Omental fat pad (tissue), 4 donors: ENCODE results near the gene CC2D2A. TPM values are rescaled to one million over a fixed set of nuclear protein-coding genes. Genes with fewer than 3 reads are reported as not detected.

Source experiments
- ATAC-seq: fragments of 150-250 bp; one replicate; pipeline ENCODE4 v1.9.1; 2016; ENCODE audit warnings: mild to moderate bottlenecking, moderate library complexity; ENCODE audit not compliant: low FRiP score
- DNase-seq: peaks from one replicate; pipeline ENCODE4 v3.0.0-alpha.2; 2019; ENCODE audit warnings: low spot score
- total RNA-seq, 4 donors: library from RNA; depleted of rRNA; stranded (reverse); fragments of >200 nt; gene quantifications; one replicate each; pipeline ENCODE4 v1.1.0, GENCODE V29; 2016
- TF ChIP-seq, protein P1 (sequence below), 3 donors: fragments of 450-650 bp; IDR thresholded peaks; one replicate each; pipeline ENCODE4 v1.5.1; 2016 to 2017; ENCODE audit warnings: antibody characterized with exemption in 3 of 3, mild to moderate bottlenecking in 3 of 3, moderate library complexity in 2 of 3

The CC2D2A gene
- total RNA-seq, 4 donors from 2014 or later, result 9.6 to 25.2 (median 11.9) TPM

DNA sequence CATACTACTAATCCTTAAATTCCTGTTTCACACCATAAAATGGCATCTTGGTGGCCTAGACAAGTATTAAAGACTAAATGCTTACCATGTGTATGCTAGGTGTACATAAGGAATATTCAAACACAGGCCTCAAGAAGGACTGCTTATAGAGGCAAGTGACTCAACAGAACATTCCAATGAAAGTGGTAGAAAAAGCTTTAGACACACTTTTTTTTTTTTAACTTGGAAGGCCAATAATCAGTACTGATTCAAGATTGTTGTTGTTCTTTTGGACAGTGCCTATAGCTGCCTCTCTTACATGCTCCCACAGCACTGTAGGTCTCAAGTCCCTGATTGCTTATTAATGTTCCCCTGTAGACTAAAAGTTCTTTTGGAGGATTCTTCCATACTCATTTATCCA, 107.8 kb downstream of the CC2D2A start:
- TF ChIP-seq, protein P1, sequence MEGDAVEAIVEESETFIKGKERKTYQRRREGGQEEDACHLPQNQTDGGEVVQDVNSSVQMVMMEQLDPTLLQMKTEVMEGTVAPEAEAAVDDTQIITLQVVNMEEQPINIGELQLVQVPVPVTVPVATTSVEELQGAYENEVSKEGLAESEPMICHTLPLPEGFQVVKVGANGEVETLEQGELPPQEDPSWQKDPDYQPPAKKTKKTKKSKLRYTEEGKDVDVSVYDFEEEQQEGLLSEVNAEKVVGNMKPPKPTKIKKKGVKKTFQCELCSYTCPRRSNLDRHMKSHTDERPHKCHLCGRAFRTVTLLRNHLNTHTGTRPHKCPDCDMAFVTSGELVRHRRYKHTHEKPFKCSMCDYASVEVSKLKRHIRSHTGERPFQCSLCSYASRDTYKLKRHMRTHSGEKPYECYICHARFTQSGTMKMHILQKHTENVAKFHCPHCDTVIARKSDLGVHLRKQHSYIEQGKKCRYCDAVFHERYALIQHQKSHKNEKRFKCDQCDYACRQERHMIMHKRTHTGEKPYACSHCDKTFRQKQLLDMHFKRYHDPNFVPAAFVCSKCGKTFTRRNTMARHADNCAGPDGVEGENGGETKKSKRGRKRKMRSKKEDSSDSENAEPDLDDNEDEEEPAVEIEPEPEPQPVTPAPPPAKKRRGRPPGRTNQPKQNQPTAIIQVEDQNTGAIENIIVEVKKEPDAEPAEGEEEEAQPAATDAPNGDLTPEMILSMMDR (IDR thresholded peaks at IDR 0.05), result no peak
- no peak for ATAC-seq
- no peak for DNase-seq

DNA sequence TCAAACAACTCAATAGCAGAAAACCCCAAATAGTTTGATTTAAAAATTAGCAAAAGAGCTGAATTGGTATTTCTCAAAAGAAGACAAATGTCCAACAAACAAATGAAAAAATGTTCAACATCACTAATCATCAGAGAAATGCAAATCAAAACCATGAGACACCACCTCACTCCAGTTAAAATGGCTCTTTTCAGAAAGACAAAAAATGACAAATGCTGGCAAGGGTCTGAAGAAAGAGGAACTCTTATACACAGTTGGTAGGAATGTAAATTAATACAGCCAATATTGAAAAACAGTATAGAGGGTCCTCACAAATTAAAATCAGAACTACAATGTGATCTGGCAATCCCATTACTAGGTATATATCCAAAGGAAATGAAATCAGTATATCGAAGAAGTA, 115.1 kb downstream of the CC2D2A start:
- ATAC-seq (no peak), DNase-seq (no peak)
- TF ChIP-seq, protein P1 (IDR thresholded peaks at IDR 0.05), result no peak

DNA sequence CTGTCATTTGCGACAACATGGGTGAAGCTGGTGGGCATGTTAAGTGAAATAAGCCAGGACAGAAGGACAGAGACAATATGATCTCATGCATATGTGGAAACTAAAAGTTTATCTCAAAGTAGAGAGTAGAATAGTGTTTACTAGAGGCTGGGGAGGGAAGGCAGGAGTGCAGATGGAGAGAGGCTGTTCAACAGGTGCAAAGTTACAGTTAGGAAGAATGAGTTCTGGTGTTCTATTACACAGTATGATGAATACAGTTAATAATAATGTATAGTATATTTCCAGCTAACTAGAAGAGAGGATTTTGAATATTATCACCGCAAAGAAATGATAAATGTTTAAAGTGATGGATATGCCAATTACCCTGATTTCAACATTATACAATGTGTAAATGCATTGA, 115.6 kb downstream of the CC2D2A start:
- DNase-seq (no peak), ATAC-seq (no peak)
- TF ChIP-seq, protein P1 (IDR thresholded peaks at IDR 0.05), result no peak

DNA sequence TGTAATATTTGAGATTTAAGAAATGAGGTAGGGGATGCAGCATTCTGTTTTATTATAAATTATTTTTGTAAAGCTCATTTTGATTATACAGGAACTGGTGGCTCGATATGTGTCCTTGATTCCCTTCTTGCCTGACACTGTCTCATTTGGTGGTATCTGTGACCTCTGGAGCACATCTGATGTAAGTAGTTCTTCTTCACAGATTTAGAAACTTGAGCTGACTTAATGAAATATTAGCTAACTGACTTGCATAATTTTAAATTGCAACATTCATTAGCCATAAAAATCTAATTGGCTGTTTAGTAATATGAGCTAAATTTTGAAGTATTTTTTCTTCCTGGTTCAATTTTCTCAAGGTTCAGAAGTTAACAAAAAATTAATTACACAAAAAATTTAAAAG, 116.4 kb downstream of the CC2D2A start:
- DNase-seq, result no peak
- peak; percentile 52 for ATAC-seq
- TF ChIP-seq, protein P1 (IDR thresholded peaks at IDR 0.05), result no peak

DNA sequence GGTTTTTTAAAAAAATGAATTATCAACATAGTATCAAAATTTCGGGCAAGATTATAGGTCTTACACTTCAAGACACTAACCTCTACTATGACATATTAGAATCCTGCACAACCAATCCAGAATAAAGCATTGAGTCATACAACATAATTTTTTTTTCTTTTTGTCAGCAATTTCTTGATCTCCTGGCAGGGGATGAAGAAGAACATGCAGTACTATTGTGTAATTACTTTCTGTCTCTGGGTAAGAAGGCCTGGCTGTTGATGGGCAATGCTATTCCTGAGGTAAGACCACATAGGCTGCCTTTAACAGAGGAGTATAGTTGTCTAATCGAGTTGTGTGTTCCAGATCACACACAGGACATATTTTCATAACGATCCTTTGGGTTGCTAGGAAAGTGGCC, 118.0 kb downstream of the CC2D2A start:
- DNase-seq (no peak), ATAC-seq (peak; percentile 79)
- TF ChIP-seq, protein P1 (IDR thresholded peaks at IDR 0.05), result no peak

DNA sequence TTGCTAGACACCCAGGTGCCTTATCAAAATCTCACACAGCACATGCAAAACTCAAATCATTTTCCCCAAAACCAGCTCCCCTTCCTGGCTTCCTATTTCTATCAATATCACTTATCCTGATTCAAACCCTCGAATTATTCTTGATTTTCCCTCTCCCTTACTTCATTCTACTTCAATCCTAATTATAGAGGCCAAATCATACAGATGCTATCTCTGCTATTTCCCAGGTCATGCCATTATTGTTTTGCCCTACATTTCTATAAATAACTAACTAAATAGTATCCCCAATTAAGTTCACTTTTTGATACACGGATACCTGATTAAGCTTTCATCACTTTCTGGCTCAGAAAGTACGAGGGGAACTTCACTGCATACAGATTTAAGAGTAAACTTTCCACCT, 123.1 kb downstream of the CC2D2A start:
- DNase-seq (no peak), ATAC-seq (no peak)
- TF ChIP-seq, protein P1 (IDR thresholded peaks at IDR 0.05), result no peak

DNA sequence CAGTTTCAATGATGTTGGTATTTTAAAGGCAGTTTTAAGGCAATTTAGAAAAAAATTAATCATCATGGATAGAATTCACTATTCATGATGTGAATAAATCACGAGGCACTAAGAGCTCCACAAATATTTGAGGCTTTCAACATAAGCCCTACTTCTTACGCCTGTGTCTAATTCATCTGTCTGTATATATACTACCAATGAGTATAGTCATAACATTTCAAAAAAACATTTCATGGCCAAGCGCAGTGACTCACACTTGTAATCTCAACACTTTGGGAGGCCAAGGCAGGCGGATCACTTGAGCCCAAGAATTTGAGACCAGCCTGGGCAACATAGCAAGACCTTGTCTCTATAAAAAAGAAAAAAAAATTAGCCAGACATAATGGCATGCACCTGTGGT, 129.0 kb downstream of the CC2D2A start:
- no peak for ATAC-seq
- no peak for DNase-seq
- TF ChIP-seq, protein P1 (IDR thresholded peaks at IDR 0.05), result no peak
